ENCODE data around the gene HIRIP3. TPM values are rescaled to one million over a fixed set of nuclear protein-coding genes. Genes with fewer than 3 reads are reported as not detected.

The HIRIP3 gene
- total and polyA plus RNA-seq, 2 donors (not counting 3 experiments of a cell fraction or from before 2014, with no cell fraction given) = 6.7 to 8.6 TPM

DNA sequence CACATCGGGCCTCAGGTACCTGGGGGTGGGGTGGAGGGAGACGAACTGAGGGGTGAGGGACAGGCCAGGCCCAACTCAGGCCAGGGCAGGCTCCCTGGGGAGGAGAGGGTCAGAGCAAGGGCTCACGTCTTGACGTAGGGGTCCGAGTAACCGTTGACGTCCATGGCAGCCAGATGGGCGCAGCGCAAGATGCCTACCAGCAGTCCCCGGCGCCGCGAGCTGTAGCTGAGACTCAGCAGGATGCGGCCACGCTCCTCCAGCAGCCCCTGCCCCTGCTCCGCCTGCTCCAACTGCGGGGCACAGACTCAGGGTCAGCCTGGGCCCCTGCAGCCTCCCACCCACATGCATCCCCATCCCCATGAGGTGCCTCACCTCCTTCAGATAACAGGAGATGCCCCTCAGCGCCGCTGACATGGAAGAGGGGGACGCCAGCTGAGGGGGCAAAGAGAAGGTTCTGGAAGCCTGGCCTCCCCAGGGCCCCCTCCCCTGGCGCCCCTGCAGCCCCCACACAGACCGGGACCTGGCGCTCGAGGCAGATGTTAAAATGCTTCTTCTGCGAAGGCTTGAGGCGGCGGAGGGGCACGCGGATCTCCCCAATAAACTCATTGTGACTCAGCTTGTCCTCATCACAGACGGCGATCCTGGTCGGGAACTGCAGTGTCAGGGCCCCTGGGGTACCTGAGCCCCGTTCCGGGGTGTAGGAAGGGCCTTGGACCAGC lies 11.4 kb upstream of the HIRIP3 start:
- dilution Hi-C loops (cut with MboI; ENCODE audit: extremely low pct_ligation_motif_present, low sequenced_read_pairs) = no loop called here
- POLR2A ChIA-PET = no interaction called here
- intact Hi-C loops (cut with micrococcal nuclease) = no loop called here
- peaks cover 0 to 3% of the 10 kb centered on the region in 2 experiments for H3K36me3 ChIP-seq (ENCODE audit: control insufficient read depth in 2 of 2, extremely low read depth in 1 of 2, insufficient read depth in 2 of 2, low read length in 2 of 2)
- CTCF ChIA-PET = interaction anchor here (1.0 to 3.8 kb wide), 8 partner anchors 11 to 315 kb away, joined by 3 to 22 read pairs (median 6); partner anchors contain the start of genes PAGR1 and TMEM219
- H2AFZ ChIP-seq (ENCODE audit: low read depth, low read length) = no peak overlapping the region
- H3K27me3 ChIP-seq (ENCODE audit: control insufficient read depth in 2 of 2, insufficient read depth in 2 of 2, low read length in 2 of 2) = peaks cover 14 to 22% of the 10 kb centered on the region in 2 experiments
- DNase-seq (ENCODE audit: low read depth, low spot score) (no peak), FAIRE-seq (no peak)
- no peak for TF ChIP-seq GATA2 (IDR thresholded peaks at IDR 0.05; ENCODE audit: insufficient read depth, insufficient read length, low read depth, low read length)
- no peak for TF ChIP-seq MAX (IDR thresholded peaks at IDR 0.05; ENCODE audit: insufficient read depth, insufficient read length)
- TF ChIP-seq, protein P1, sequence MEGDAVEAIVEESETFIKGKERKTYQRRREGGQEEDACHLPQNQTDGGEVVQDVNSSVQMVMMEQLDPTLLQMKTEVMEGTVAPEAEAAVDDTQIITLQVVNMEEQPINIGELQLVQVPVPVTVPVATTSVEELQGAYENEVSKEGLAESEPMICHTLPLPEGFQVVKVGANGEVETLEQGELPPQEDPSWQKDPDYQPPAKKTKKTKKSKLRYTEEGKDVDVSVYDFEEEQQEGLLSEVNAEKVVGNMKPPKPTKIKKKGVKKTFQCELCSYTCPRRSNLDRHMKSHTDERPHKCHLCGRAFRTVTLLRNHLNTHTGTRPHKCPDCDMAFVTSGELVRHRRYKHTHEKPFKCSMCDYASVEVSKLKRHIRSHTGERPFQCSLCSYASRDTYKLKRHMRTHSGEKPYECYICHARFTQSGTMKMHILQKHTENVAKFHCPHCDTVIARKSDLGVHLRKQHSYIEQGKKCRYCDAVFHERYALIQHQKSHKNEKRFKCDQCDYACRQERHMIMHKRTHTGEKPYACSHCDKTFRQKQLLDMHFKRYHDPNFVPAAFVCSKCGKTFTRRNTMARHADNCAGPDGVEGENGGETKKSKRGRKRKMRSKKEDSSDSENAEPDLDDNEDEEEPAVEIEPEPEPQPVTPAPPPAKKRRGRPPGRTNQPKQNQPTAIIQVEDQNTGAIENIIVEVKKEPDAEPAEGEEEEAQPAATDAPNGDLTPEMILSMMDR (IDR thresholded peaks at IDR 0.05; ENCODE audit: extremely low read depth in 1 of 2, insufficient read depth in 1 of 2, low read depth in 1 of 2, low read length in 2 of 2) = no peak
- peak; percentile 16 for TF ChIP-seq POLR2A (IDR thresholded peaks at IDR 0.05; ENCODE audit: low read depth, low read length)
- TF ChIP-seq EZH2 (IDR thresholded peaks at IDR 0.05; ENCODE audit: borderline replicate concordance, low read depth, low read length, severe bottlenecking) = no peak
- no peak for TF ChIP-seq POLR2AphosphoS5 (IDR thresholded peaks at IDR 0.05; ENCODE audit: insufficient read depth, low read depth, low read length)
- TF ChIP-seq MYC (IDR thresholded peaks at IDR 0.05; ENCODE audit: low read depth, low read length) = no peak
- no peak overlapping the region for H3K4me2 ChIP-seq (ENCODE audit: insufficient read depth, low read length)
- no peak overlapping the region for H3K4me3 ChIP-seq (replicated peaks in 1 of 3; ENCODE audit: insufficient read depth in 1 of 3, low read depth in 1 of 3, low read length in 3 of 3)
- no TSS peak for BruUV-seq (replicated peaks)
- no peaks in the 10 kb centered on the region for H3K9me3 ChIP-seq (replicated peaks; ENCODE audit: control insufficient read depth, insufficient read depth, low read length)
- no peaks in the 10 kb centered on the region for H4K20me1 ChIP-seq (replicated peaks; ENCODE audit: control insufficient read depth, extremely low read depth, insufficient read depth, low read length)
- H3K27ac ChIP-seq (ENCODE audit: insufficient read depth, low read depth, low read length) = no peak overlapping the region
- H3K9me1 ChIP-seq (replicated peaks; ENCODE audit: control insufficient read depth, extremely low read depth, insufficient read depth, low read length) = no peaks in the 10 kb centered on the region
- H3K4me1 ChIP-seq (ENCODE audit: control insufficient read depth, extremely low read depth, insufficient read depth, low read length) = peaks cover 2% of the 10 kb centered on the region
- H3K9ac ChIP-seq (replicated peaks; ENCODE audit: extremely low read depth, insufficient read depth, low read length) = no peak overlapping the region
- H3K79me2 ChIP-seq (ENCODE audit: control insufficient read depth, insufficient read depth, low read length) = no peaks in the 10 kb centered on the region
